Central memory CD4-positive, alpha-beta T cell (primary cell): ENCODE results near the gene CHCT1.

ENCODE experiments used
- DNase-seq: peaks from one replicate; pipeline ENCODE4 v3.0.0; 2022

The CHCT1 gene

DNA sequence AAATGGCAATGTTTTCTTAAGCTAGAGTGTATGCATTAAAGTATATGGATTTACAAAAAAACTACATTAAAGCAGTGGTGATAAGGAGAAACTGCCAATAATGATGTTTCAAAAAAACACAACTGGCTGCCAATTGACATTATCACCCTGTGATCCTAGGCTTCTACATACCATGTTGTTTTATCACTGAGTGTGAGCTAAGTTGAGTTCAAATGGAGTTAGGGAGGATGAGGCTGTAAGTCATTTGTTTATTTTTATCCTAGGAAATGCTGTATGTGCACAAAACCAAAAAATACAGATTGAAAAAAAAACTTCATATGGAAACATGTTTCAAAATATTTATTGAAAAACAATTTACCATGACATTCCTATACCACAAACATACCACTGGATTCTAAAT lies 22.9 kb downstream of the CHCT1 start:
- no peak for DNase-seq

- DNase-seq = no peak
These were observed 25.1 kb downstream of the CHCT1 start for GRCh38 chr17:60447375-60447774.

- DNase-seq = no peak
These were observed 28.8 kb downstream of the CHCT1 start for GRCh38 chr17:60451071-60451470.

GRCh38 chr17:60451965-60452364 lies 29.7 kb downstream of the CHCT1 start:
- DNase-seq = no peak

DNA sequence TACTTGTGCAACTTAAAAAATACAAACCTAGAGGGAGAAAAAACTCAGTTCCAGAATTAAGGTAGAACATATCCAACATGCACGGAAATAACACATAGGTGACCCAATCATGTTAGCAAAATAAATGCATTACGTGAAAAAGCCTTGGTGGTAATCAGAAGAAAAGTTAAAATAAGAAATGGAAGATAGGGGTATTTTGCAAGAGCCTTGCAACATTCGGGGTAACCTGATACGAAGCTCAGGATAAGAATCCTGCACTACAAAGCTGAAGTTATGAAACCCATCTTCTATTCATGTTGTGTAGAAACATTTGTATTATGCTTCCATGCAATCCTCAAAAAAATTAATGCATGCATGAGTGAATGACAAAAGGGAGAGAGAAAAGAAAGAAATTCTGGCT lies 33.1 kb downstream of the CHCT1 start:
- DNase-seq = no peak

DNA sequence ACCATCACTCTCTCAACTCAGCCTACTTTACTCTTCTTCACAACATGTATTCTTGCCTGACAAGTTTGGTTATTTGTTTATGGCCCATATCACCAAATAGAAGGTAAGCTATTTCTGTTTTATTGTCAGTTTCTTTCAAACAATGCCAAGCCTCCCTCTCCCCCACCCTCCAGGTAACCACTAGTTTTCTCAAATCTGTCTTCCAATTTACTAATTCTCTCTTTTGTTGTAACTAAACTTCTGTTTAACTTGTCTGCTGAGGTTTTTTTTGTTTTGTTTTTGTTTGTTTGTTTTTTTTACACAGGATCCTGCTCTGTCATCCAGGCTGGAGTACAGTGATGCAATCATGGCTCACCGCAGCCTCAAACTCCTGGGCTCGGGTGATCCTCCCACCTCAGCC lies 34.9 kb downstream of the CHCT1 start:
- DNase-seq = no peak

DNA sequence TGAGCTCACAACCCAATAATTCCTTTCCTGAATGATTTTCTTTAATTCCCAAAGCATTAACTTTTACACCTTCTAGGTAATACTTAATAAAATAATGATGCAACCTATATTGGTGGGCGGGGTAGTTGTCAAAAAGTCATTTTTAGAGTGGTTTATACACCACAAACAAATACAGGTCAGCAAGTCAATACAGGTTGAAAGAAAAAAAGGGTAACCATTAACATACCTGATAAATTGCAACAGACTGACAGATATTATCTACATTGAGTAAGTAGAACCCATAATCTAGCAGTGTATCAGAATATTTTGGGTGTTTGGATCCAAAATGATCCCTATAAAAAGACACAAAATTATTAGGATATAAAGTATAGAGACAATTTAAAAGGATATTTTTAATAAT lies 39.3 kb downstream of the CHCT1 start:
- DNase-seq = no peak

- no peak for DNase-seq
These were observed 41.0 kb downstream of the CHCT1 start for GRCh38 chr17:60463157-60463835.

DNA sequence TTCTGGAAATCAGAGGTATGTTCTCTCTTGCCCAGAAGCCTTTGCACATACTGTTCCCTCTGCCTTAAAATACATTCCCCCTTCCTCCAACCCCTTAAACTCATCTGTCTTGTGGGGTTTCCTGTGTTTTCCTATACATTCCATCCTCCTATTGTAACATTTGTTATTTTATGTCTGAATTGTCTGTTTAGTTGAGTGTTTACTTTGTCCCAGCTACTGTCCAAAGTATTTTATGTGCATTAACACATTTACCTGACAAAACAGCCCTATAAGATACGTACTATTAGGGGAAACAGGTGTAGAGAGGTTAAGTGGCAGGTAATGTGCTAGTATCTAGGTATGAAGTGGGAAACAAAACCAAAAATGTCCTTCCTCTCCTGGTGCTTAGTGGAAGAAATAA lies 42.1 kb downstream of the CHCT1 start:
- DNase-seq = no peak

DNA sequence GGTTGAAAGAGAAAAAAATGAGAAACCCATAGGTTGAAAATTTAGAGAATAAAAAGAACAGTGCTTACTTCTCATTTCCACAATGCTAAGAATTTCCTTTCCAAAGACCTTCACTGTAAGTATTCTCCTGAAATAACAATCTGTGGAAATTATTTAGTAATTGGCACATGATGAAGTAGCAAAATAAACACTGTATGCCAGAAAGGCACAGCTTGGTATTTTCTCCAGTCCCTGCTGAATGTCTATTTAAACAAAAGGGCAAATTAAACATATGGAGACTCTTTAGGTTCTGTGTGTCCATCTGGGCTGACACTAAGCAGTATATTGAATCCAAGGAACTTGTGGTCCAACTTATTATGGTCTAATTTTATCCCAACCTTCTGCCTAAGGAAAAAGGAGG lies 46.1 kb downstream of the CHCT1 start:
- DNase-seq = no peak

DNA sequence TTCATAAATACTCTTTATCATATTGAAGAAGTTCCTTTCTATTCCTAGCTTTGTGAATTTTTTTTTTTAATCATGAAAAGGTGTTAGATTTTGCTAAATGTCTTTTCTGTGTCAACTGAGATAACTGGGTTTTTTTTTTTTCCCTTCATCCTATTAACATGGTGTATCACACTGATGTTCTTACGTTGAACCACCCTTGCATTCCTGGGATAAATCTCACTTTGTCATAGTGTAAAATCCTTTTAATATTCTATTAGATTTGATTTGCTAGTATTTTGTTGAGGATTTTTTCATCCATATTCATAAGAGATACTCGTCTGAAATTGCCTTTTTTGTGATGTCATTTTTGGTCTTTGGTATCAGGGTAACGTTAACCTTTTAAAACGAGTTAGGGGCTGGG lies 49.2 kb downstream of the CHCT1 start:
- DNase-seq = no peak

DNA sequence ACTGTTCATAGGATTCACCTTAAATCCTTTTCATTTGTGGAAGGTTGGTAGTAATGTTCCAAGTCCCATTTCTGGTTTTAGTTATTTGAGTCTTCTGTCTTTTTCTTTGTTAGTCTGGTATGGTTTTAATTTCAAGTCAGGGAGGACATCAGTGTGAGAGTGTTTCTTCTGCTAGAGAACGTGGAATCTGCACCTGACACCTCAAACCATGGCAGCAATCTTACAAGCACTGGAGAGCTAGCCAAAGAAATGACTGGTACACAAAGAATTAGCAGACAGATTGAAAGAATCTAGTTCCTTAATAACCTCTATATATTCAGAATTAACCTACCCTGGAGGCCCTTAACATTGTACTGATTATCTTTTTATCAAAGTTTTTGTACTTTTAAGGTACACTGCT lies 50.2 kb downstream of the CHCT1 start:
- DNase-seq = no peak

DNA sequence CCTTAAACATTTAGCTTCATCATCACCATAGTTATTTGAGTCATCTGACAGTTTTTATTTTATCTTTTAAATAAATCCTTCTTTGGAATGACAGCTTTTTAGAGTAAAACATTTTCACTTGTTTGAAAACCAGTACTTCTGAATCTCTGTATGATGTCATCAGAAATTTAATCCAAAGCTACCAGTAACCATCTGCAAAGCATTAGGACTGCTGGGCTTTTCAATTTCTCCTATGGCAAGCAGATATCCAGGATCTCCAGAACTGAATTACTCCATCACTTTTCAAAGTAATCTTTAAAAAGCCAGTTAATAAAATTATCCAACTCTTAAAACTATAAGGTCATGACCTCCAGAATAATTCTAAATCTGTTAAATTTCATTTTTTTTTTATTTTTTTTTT lies 51.5 kb downstream of the CHCT1 start:
- DNase-seq = no peak
